Mucosa of descending colon (tissue), 3 donors: Measurements from ENCODE around the gene RIBC2. TPM values are rescaled to one million over a fixed set of nuclear protein-coding genes. Genes with fewer than 3 reads are reported as not detected.

Source experiments
- ATAC-seq: fragments of 200-7000 bp; cut with Tn5 transposase; one replicate; pipeline ENCODE4 v1.9.1; 2020; ENCODE audit warnings: mild to moderate bottlenecking, moderate library complexity
- DNase-seq, 3 donors: peaks; one replicate each; pipeline ENCODE4 v3.0.0-alpha.2; 2020
- H3K36me3 ChIP-seq: fragments of 200-600 bp; one replicate; pipeline ENCODE4 v1.8.0; 2021; ENCODE audit warnings: low read depth, mild to moderate bottlenecking
- H3K4me1 ChIP-seq: fragments of 200-600 bp; one replicate; pipeline ENCODE4 v1.8.0; 2021; ENCODE audit warnings: low read depth, mild to moderate bottlenecking
- H3K4me3 ChIP-seq: fragments of 200-600 bp; one replicate; pipeline ENCODE4 v1.8.0; 2021; ENCODE audit warnings: mild to moderate bottlenecking
- H3K9me3 ChIP-seq: fragments of 200-600 bp; one replicate; pipeline ENCODE4 v1.8.0; 2021; ENCODE audit warnings: mild to moderate bottlenecking
- intact Hi-C, 2 donors: fragments of 100-400 bp; cut with DNase I in 1 of 2; cut with micrococcal nuclease in 1 of 2; formaldehyde crosslinking; loops; one replicate each; pipeline versions ENCODE4 v1.11.0 to v1.11.1; 2022; cut with DNase I, micrococcal nuclease
- total RNA-seq, 3 donors: library from RNA; stranded (reverse); fragmentation: NEBNext Ultra II Directional in 2 of 3; extraction: Animal tissue kit (Norgen Biotek cat#: 25700) in 2 of 3; gene quantifications; one replicate each; pipeline versions ENCODE4 v1.2.1 to v1.2.4, GENCODE V29; 2021 to 2023
- TF ChIP-seq, protein P1 (sequence below): fragments of 200-600 bp; IDR thresholded peaks from one replicate; pipeline ENCODE4 v1.8.0; 2022; ENCODE audit warnings: antibody characterized with exemption, mild to moderate bottlenecking
- donor health status: DM: no; HTN: no; CAD: no; lungs with moderate emphysema.
- donor health status: DM: no; HTN: no; CAD: no.
- donor health status: DM: no; HTN: yes; CAD: no.

RIBC2 gene
- total RNA-seq, 3 donors from 2014 or later: 0.41 to 2.6 (median 1.6) TPM

DNA sequence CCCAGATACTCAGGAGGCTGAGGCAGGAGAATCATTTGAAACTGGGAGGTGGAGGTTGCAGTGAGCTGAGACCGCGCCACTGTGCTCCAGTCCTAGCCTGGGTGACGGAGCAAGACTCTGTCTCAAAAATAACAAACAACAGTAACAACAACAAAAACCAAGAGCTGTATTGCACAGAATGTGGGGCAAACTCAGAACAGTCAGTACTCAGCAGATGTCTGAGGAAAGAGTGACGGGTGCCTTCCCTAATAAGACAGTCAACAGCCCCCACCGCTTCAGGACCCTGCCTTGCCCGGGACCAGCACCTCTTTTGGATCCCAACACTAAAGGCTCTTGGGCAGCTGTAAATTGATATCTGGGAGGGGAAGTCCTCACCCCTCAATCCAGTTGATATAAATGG, 40.3 kb downstream of the RIBC2 start:
- ATAC-seq (no peak), DNase-seq (no peak)
- Histone ChIP-seq H3K9me3 (no peaks in the 10 kb centered on the region), H3K36me3 (no peaks in the 10 kb centered on the region), H3K4me1 (no peaks in the 10 kb centered on the region), H3K4me3 (no peak overlapping the region)
- TF ChIP-seq, protein P1, sequence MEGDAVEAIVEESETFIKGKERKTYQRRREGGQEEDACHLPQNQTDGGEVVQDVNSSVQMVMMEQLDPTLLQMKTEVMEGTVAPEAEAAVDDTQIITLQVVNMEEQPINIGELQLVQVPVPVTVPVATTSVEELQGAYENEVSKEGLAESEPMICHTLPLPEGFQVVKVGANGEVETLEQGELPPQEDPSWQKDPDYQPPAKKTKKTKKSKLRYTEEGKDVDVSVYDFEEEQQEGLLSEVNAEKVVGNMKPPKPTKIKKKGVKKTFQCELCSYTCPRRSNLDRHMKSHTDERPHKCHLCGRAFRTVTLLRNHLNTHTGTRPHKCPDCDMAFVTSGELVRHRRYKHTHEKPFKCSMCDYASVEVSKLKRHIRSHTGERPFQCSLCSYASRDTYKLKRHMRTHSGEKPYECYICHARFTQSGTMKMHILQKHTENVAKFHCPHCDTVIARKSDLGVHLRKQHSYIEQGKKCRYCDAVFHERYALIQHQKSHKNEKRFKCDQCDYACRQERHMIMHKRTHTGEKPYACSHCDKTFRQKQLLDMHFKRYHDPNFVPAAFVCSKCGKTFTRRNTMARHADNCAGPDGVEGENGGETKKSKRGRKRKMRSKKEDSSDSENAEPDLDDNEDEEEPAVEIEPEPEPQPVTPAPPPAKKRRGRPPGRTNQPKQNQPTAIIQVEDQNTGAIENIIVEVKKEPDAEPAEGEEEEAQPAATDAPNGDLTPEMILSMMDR: no peak
- intact Hi-C loops: no loop called here

DNA sequence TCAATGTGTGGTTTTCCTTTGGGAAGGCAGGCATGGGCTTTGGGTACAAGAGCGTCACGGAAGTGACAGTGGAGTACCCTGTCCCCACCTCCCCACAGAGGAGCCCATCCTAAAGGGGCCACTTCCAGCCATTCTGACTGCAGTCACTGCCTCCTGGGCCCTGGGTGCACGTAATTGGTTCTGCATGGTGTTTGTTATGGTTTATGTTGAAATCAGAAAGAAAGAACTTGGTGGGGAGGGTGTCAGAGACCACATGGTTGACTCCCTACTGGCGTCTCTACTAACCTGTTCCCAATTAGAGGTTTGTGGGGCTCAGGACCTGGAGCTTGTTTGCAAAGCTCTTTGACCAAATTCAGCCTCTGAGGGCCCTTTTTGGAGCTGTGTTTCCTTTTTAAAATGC, 40.8 kb downstream of the RIBC2 start:
- Histone ChIP-seq H3K4me3 (no peak overlapping the region), H3K4me1 (no peaks in the 10 kb centered on the region), H3K9me3 (no peaks in the 10 kb centered on the region), H3K36me3 (no peaks in the 10 kb centered on the region)
- ATAC-seq: no peak
- TF ChIP-seq, protein P1: no peak
- intact Hi-C loops: no loop called here
- DNase-seq: no peak

DNA sequence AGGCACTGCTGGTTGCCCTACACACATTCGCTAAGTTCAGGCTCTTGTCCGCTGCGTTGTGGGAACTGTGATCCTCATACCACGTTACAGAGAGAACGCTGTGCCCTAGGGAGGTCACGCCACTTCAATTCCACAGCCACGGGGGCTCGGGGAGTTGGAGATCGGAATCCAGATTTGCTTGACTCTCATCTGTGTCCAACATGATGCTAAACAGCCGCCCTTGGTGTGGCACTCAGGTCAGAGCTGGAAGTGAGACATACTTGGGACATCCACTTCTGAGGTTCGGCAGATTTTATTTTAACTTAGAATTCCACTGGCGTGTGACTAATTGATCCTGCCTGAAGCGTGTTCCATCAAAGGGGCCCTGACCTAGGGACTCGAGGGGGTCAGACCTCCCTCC, 41.7 kb downstream of the RIBC2 start:
- TF ChIP-seq, protein P1: no peak
- no peaks in the 10 kb centered on the region for H3K9me3 ChIP-seq
- no peaks in the 10 kb centered on the region for H3K4me1 ChIP-seq
- no peak for DNase-seq
- H3K4me3 ChIP-seq: no peak overlapping the region
- intact Hi-C loops: no loop called here
- H3K36me3 ChIP-seq: no peaks in the 10 kb centered on the region
- ATAC-seq: no peak

DNA sequence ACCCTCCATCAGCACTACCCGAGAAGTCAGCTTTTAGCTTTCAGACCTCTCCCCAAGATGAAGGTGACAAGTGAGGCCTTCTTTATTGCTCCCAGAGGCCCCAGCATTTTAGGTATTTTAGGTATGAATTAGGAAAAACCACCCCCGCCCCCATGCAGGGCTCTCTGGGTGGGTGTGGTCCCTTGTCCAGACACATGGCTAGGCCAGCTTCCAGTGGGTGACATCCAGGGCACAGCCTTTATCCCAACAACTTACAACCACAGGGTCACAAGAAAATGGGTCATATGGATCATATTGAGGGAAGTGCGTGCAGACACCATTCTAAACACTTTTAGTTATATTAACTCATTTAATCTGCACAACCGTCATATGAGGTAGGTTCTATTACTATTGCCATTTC, 42.1 kb downstream of the RIBC2 start:
- H3K4me3 ChIP-seq: no peak overlapping the region

DNA sequence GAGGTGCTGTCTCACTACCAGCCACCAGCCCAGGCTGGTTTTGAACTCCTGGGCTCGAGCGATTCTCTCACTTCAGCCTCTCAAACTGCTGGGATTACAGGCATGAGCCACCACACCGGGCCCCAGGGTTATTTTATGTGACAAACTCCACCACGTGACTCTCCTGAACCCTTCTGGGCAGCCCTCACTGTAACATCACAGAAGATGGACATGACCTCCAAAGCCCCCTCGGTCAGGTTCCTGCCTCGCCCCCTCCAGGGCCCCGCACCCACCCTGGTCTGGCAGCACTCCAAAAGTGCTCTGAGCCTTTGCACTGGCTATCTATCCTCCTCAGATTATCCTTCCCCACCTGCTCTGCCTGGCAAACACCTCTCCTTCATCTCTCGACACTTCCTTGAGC, 43.3 kb downstream of the RIBC2 start:
- ATAC-seq: no peak
- H3K4me3 ChIP-seq: no peak overlapping the region
- intact Hi-C loops: no loop called here

More for the DNA sequence above, 42.1 kb downstream of the RIBC2 start:
- no peaks in the 10 kb centered on the region for H3K4me1 ChIP-seq
- DNase-seq (no peak), ATAC-seq (no peak)
- H3K36me3 ChIP-seq: no peaks in the 10 kb centered on the region
- TF ChIP-seq, protein P1: no peak
- intact Hi-C loops: no loop called here
- H3K9me3 ChIP-seq: no peaks in the 10 kb centered on the region

More for the DNA sequence above, 43.3 kb downstream of the RIBC2 start:
- Histone ChIP-seq H3K4me1 (no peaks in the 10 kb centered on the region), H3K36me3 (no peaks in the 10 kb centered on the region), H3K9me3 (no peaks in the 10 kb centered on the region)
- TF ChIP-seq, protein P1: no peak
- no peak for DNase-seq
